ENCODE measurements around the gene ANKK1. TPM values are rescaled to one million over a fixed set of nuclear protein-coding genes. Genes with fewer than 3 reads are reported as not detected.

ANKK1 gene
- total RNA-seq, 1 donor from 2014 or later, result not detected

DNA sequence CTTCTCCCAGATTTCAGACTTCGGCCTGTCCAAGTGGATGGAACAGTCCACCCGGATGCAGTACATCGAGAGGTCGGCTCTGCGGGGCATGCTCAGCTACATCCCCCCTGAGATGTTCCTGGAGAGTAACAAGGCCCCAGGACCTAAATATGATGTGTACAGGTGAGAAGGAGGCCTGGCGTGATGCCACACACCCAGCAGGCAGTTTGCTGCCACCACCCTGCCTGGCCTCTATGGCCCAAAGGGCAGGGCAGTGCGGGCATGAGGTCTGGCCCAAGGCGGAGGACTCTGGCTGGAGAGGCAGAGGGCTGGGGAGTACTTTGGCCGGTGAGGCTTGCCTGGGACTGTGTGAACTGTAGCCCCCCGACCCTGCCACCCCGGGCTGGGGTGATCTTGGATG, 7.3 kb downstream of the ANKK1 start:
- H3K9me3 ChIP-seq (ENCODE audit: control insufficient read depth in 3 of 3, low read length in 3 of 3), result no peaks in the 10 kb centered on the region
- H3K4me3 ChIP-seq (ENCODE audit: low read length in 3 of 3), result no peak overlapping the region
- peaks cover 0 to 12% (median 8%) of the 10 kb centered on the region in 3 donors for H3K4me1 ChIP-seq (ENCODE audit: control insufficient read depth in 3 of 3, insufficient read depth in 3 of 3, low read length in 3 of 3)
- H3K27me3 ChIP-seq (ENCODE audit: control insufficient read depth in 3 of 3, insufficient read depth in 3 of 3, low read length in 3 of 3), result no peaks in the 10 kb centered on the region
- H3K36me3 ChIP-seq (ENCODE audit: control insufficient read depth in 3 of 3, insufficient read depth in 3 of 3, low read length in 3 of 3), result peaks cover 0 to 2% (median 0%) of the 10 kb centered on the region in 3 donors
- H3K27ac ChIP-seq (ENCODE audit: low read depth, low read length), result no peak overlapping the region
- no peak overlapping the region for H3K9ac ChIP-seq (ENCODE audit: low read depth in 1 of 3, low read length in 3 of 3)

DNA sequence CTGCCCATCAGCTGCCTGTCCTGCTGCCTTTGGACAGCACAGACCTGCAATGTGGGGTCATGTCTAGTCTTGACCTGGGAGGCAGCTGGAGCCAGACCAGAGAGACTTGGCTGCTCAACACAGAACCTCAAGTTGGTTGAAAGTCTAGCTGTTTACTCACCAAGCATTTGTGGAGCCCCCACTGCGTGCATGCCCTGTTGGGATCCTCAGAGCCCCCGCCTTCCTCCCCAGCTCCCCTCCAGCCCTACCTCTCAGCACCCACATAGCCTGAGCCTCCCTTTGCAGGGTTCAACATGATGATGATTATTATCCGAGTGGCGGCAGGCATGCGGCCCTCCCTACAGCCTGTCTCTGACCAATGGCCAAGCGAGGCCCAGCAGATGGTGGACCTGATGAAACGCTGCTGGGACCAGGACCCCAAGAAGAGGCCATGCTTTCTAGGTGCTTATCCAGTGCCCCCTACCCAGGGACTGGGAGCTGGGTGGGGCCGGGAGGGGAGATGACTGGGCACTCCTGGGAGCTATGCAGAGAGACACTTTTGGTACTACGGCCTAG, 8.3 kb downstream of the ANKK1 start:
- Histone ChIP-seq H3K9ac (ENCODE audit: low read depth in 1 of 3, low read length in 3 of 3) (no peak overlapping the region), H3K27me3 (ENCODE audit: control insufficient read depth in 3 of 3, insufficient read depth in 3 of 3, low read length in 3 of 3) (no peaks in the 10 kb centered on the region), H3K9me3 (ENCODE audit: control insufficient read depth in 3 of 3, low read length in 3 of 3) (no peaks in the 10 kb centered on the region), H3K36me3 (ENCODE audit: control insufficient read depth in 3 of 3, insufficient read depth in 3 of 3, low read length in 3 of 3) (peaks cover 0 to 2% (median 0%) of the 10 kb centered on the region in 3 donors), H3K4me1 (ENCODE audit: control insufficient read depth in 3 of 3, insufficient read depth in 3 of 3, low read length in 3 of 3) (peaks cover 0 to 12% (median 8%) of the 10 kb centered on the region in 3 donors), H3K27ac (ENCODE audit: low read depth, low read length) (no peak overlapping the region), H3K4me3 (ENCODE audit: low read length in 3 of 3) (no peak overlapping the region)

DNA sequence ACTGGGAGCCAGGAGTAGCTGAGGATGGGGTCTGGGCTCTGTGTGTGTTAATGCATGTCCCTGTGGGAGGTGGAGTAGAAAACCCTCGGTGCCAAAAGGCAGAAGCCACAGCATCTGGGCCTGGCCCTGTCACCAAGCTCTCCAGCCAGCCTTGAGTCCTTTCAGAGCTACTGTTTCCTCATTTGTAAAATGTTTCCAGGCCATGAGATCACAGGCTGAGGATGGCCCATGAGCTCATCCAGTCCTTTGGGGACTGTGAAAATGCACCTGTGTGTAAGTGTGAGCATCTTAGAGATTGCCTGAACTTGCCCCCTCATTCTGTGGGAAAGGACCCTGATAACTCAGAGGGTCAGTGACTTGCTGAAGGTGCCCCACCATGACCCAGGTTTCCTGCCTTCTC, 9.1 kb downstream of the ANKK1 start:
- no peaks in the 10 kb centered on the region for H3K27me3 ChIP-seq (ENCODE audit: control insufficient read depth in 3 of 3, insufficient read depth in 3 of 3, low read length in 3 of 3)
- no peak overlapping the region for H3K27ac ChIP-seq (ENCODE audit: low read depth, low read length)
- H3K9me3 ChIP-seq (ENCODE audit: control insufficient read depth in 3 of 3, low read length in 3 of 3), result no peaks in the 10 kb centered on the region
- H3K36me3 ChIP-seq (ENCODE audit: control insufficient read depth in 3 of 3, insufficient read depth in 3 of 3, low read length in 3 of 3), result peaks cover 0 to 2% (median 0%) of the 10 kb centered on the region in 3 donors
- H3K4me3 ChIP-seq (ENCODE audit: low read length in 3 of 3), result no peak overlapping the region
- no peak overlapping the region for H3K9ac ChIP-seq (ENCODE audit: low read depth in 1 of 3, low read length in 3 of 3)
- H3K4me1 ChIP-seq (ENCODE audit: control insufficient read depth in 3 of 3, insufficient read depth in 3 of 3, low read length in 3 of 3), result peaks cover 0 to 17% (median 14%) of the 10 kb centered on the region in 3 donors

DNA sequence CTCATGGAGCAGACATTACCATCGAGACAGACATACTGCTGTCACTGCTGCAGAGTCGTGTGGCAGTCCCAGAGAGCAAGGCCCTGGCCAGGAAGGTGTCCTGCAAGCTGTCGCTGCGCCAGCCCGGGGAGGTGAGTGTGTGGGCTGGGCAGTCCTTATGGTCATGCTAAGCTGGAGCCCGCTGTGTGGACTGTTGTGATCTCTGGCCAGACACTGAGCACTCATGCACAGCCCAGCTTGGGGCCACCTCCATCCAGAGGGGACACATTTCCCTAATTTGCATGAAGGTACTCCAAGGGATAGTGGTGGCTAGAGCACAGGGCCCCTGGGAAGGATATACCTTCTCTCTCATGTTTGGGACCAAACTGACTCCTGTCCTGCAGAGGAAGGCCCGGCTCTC, 9.6 kb downstream of the ANKK1 start:
- Histone ChIP-seq H3K4me3 (ENCODE audit: low read length in 3 of 3) (no peak overlapping the region), H3K27me3 (ENCODE audit: control insufficient read depth in 3 of 3, insufficient read depth in 3 of 3, low read length in 3 of 3) (no peaks in the 10 kb centered on the region), H3K9ac (ENCODE audit: low read depth in 1 of 3, low read length in 3 of 3) (no peak overlapping the region), H3K4me1 (ENCODE audit: control insufficient read depth in 3 of 3, insufficient read depth in 3 of 3, low read length in 3 of 3) (peaks cover 0 to 21% (median 14%) of the 10 kb centered on the region in 3 donors), H3K27ac (ENCODE audit: low read depth, low read length) (no peak overlapping the region), H3K9me3 (ENCODE audit: control insufficient read depth in 3 of 3, low read length in 3 of 3) (no peaks in the 10 kb centered on the region), H3K36me3 (ENCODE audit: control insufficient read depth in 3 of 3, insufficient read depth in 3 of 3, low read length in 3 of 3) (peaks cover 0 to 2% (median 0%) of the 10 kb centered on the region in 3 donors)

DNA sequence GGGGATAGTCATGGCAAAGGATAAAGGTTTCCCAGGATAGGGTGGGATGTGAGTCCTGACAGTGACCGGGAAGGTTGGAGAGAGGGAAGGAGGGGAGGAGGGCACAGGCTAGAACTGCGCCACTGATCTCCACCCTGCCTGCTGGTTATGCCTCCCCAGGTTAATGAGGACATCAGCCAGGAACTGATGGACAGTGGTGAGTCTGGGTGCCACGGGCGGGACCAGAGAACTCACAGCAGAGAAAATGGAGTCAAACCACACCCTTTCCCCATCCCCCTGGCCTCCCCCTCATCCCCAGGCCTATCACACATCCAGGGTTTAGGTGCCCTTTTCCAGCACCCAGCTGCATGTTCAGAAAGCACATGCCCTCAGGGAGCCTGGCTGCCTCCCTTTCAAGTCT, 10.2 kb downstream of the ANKK1 start:
- H3K9me3 ChIP-seq (ENCODE audit: control insufficient read depth in 3 of 3, low read length in 3 of 3), result no peaks in the 10 kb centered on the region
- no peak overlapping the region for H3K4me3 ChIP-seq (ENCODE audit: low read length in 3 of 3)
- H3K9ac ChIP-seq (ENCODE audit: low read depth in 1 of 3, low read length in 3 of 3), result no peak overlapping the region

DNA sequence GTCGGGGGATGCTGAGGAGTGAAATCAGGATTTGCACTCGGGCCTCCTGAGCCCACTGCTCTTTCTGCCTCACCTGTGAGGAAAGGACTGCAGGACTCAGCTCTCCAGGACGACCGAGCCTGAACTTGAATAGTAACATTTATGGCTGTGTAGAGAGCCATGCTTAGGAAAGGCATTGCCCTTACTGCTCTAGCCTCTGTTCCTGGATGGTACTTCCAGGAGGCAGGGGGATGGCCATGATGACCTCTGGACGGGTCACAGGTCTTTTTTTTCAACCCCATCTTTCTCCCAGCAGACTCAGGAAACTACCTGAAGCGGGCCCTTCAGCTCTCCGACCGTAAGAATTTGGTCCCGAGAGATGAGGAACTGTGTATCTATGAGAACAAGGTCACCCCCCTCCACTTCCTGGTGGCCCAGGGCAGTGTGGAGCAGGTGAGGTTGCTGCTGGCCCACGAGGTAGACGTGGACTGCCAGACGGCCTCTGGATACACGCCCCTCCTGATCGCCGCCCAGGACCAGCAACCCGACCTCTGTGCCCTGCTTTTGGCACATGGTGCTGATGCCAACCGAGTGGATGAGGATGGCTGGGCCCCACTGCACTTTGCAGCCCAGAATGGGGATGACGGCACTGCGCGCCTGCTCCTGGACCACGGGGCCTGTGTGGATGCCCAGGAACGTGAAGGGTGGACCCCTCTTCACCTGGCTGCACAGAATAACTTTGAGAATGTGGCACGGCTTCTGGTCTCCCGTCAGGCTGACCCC, 11.3 kb downstream of the ANKK1 start:
- H3K9ac ChIP-seq (ENCODE audit: low read depth in 1 of 3, low read length in 3 of 3), result no peak overlapping the region
- H3K4me3 ChIP-seq (ENCODE audit: low read length in 3 of 3), result no peak overlapping the region
- H3K4me1 ChIP-seq (ENCODE audit: control insufficient read depth in 3 of 3, insufficient read depth in 3 of 3, low read length in 3 of 3), result peaks cover 0 to 21% (median 14%) of the 10 kb centered on the region in 3 donors
- no peak overlapping the region for H3K27ac ChIP-seq (ENCODE audit: low read depth, low read length)
- H3K36me3 ChIP-seq (ENCODE audit: control insufficient read depth in 3 of 3, insufficient read depth in 3 of 3, low read length in 3 of 3), result peaks cover 0 to 2% (median 0%) of the 10 kb centered on the region in 3 donors
- H3K27me3 ChIP-seq (ENCODE audit: control insufficient read depth in 3 of 3, insufficient read depth in 3 of 3, low read length in 3 of 3), result no peaks in the 10 kb centered on the region
- H3K9me3 ChIP-seq (ENCODE audit: control insufficient read depth in 3 of 3, low read length in 3 of 3), result no peaks in the 10 kb centered on the region

More for the DNA sequence above, 10.2 kb downstream of the ANKK1 start:
- Histone ChIP-seq H3K4me1 (ENCODE audit: control insufficient read depth in 3 of 3, insufficient read depth in 3 of 3, low read length in 3 of 3) (peaks cover 0 to 21% (median 14%) of the 10 kb centered on the region in 3 donors), H3K27ac (ENCODE audit: low read depth, low read length) (no peak overlapping the region), H3K27me3 (ENCODE audit: control insufficient read depth in 3 of 3, insufficient read depth in 3 of 3, low read length in 3 of 3) (no peaks in the 10 kb centered on the region), H3K36me3 (ENCODE audit: control insufficient read depth in 3 of 3, insufficient read depth in 3 of 3, low read length in 3 of 3) (peaks cover 0 to 2% (median 0%) of the 10 kb centered on the region in 3 donors)

DNA sequence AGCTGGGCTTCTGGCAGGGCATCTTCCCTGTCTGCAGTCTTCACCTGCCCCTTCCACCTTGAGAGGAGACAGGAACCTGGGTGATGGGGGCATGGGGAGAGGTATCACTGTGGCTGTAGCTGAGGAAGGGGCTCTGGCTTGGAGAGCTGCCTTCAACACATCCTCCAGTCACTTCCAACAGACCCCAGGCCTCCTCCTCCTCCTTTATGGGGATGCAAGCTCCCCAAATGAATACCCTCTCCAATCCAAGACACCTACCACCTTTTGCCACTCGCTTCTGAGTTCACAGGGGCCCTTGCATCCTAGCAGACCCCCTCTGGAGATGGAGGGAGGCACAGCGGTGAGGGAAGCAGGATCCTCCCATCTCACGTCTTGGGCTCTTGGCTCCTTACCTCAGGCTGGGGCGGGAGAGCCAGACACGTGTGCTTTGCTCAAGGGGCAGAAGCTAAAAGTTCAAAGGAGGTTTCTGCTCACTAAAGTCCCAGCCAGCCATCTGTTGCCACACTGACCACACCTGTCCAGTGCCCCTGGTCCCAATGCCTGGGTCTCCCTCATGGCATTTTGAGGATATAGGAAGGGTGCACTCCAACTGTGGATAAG, 13.2 kb downstream of the ANKK1 start:
- Histone ChIP-seq H3K36me3 (ENCODE audit: control insufficient read depth in 3 of 3, insufficient read depth in 3 of 3, low read length in 3 of 3) (peaks cover 0 to 2% (median 0%) of the 10 kb centered on the region in 3 donors), H3K4me1 (ENCODE audit: control insufficient read depth in 3 of 3, insufficient read depth in 3 of 3, low read length in 3 of 3) (peaks cover 0 to 21% (median 14%) of the 10 kb centered on the region in 3 donors), H3K9me3 (ENCODE audit: control insufficient read depth in 3 of 3, low read length in 3 of 3) (no peaks in the 10 kb centered on the region), H3K4me3 (ENCODE audit: low read length in 3 of 3) (no peak overlapping the region), H3K27ac (ENCODE audit: low read depth, low read length) (no peak overlapping the region), H3K27me3 (ENCODE audit: control insufficient read depth in 3 of 3, insufficient read depth in 3 of 3, low read length in 3 of 3) (no peaks in the 10 kb centered on the region), H3K9ac (ENCODE audit: low read depth in 1 of 3, low read length in 3 of 3) (no peak overlapping the region)

DNA sequence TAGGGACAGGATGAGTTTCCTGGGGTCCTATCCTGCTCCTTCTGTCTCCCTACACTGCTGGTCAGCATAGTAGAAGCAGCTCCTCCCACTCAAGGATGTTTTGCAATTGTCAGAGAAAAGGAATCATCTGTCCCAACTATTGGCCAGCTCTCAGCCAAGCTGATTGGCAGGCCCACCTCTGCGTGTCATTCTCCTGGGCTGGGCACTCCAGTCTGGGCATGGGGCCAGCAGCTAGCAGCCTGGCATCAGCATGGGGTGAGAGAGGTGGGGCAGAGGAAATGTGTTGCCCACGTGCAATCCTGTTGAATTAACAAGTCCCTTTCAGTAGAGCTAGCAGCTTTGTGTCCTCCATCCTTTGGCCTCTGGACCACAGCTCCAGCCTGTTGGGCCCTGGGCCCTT, 14.1 kb downstream of the ANKK1 start:
- Histone ChIP-seq H3K9ac (ENCODE audit: low read depth in 1 of 3, low read length in 3 of 3) (no peak overlapping the region), H3K4me1 (ENCODE audit: control insufficient read depth in 3 of 3, insufficient read depth in 3 of 3, low read length in 3 of 3) (peaks cover 0 to 17% (median 11%) of the 10 kb centered on the region in 3 donors), H3K27ac (ENCODE audit: low read depth, low read length) (no peak overlapping the region), H3K36me3 (ENCODE audit: control insufficient read depth in 3 of 3, insufficient read depth in 3 of 3, low read length in 3 of 3) (peaks cover 0 to 2% (median 0%) of the 10 kb centered on the region in 3 donors), H3K4me3 (ENCODE audit: low read length in 3 of 3) (no peak overlapping the region), H3K9me3 (ENCODE audit: control insufficient read depth in 3 of 3, low read length in 3 of 3) (no peaks in the 10 kb centered on the region), H3K27me3 (ENCODE audit: control insufficient read depth in 3 of 3, insufficient read depth in 3 of 3, low read length in 3 of 3) (peaks cover 0 to 2% (median 0%) of the 10 kb centered on the region in 3 donors)

DNA sequence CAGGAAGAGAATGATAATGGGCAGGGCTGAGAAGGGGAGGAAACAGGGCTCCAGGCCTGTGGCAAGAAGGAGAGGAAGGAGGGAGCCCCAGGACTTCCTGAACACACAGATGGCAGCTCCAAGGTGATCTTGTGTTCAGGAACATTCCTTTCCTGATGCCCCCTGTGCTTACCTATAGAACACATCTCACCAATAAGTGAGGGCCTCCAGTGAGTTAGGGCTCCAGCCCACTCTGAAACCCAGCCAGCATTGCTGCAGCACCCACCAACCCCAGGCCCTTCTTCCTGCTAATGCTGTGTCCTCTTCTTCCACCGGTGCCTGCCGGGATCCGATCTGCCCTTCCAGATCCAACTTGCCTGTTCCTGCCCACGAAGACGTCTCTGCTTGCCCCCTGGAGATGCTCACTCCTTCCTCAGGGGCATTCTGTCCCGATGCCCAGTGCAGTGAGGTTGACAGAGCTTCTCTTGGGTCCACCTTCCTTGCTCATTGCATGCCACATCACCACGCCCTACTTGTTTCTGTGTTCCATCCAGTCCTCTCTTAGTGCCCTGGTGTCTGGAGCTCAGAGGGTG, 17.4 kb downstream of the ANKK1 start:
- H3K4me3 ChIP-seq (ENCODE audit: low read length in 3 of 3), result no peak overlapping the region
- H3K4me1 ChIP-seq (ENCODE audit: control insufficient read depth in 3 of 3, insufficient read depth in 3 of 3, low read length in 3 of 3), result peaks cover 0 to 9% (median 6%) of the 10 kb centered on the region in 3 donors
- no peak overlapping the region for H3K27ac ChIP-seq (ENCODE audit: low read depth, low read length)
- H3K9me3 ChIP-seq (ENCODE audit: control insufficient read depth in 3 of 3, low read length in 3 of 3), result no peaks in the 10 kb centered on the region
- no peaks in the 10 kb centered on the region for H3K36me3 ChIP-seq (ENCODE audit: control insufficient read depth in 3 of 3, insufficient read depth in 3 of 3, low read length in 3 of 3)
- no peak overlapping the region for H3K9ac ChIP-seq (ENCODE audit: low read depth in 1 of 3, low read length in 3 of 3)
- H3K27me3 ChIP-seq (ENCODE audit: control insufficient read depth in 3 of 3, insufficient read depth in 3 of 3, low read length in 3 of 3), result peaks cover 0 to 13% (median 0%) of the 10 kb centered on the region in 3 donors
